ENCODE data around the gene CHI3L1.

GRCh38 chr1:203185585-203185984 is 919 bp downstream of the CHI3L1 start:
- TF ChIP-seq MXI1 (IDR thresholded peaks at IDR 0.05; ENCODE audit: low read depth, low read length) (no peak), CTCF (IDR thresholded peaks at IDR 0.05 in 2 of 3, conservative IDR thresholded peaks at IDR 0.05 in 1 of 3; ENCODE audit: control insufficient read depth in 2 of 3, extremely low read depth in 1 of 3, insufficient read depth in 1 of 3, low read depth in 3 of 3, low read length in 3 of 3) (no peak), CREB1 (IDR thresholded peaks at IDR 0.05; ENCODE audit: low read depth) (no peak), TCF3 (IDR thresholded peaks at IDR 0.05; ENCODE audit: borderline replicate concordance, insufficient read depth, low read depth, low read length) (no peak), CUX1 (IDR thresholded peaks at IDR 0.05; ENCODE audit: insufficient replicate concordance, low read depth, low read length) (no peak), CEBPB (IDR thresholded peaks at IDR 0.05; ENCODE audit: borderline replicate concordance in 1 of 2, low read depth in 2 of 2, low read length in 2 of 2) (no peak), ZNF274 (IDR thresholded peaks at IDR 0.05; ENCODE audit: insufficient read depth, insufficient read length) (no peak), MAX (IDR thresholded peaks at IDR 0.05; ENCODE audit: low read depth, low read length) (no peak), NFIC (IDR thresholded peaks at IDR 0.05; ENCODE audit: low read depth, low read length) (no peak), NFYB (IDR thresholded peaks at IDR 0.05; ENCODE audit: insufficient read depth, low read depth, low read length) (no peak), FOXM1 (IDR thresholded peaks at IDR 0.05; ENCODE audit: low read depth, low read length) (no peak)

Measured in GM12878 (cell line).